ENCODE data around the gene ADGRB2.

ADGRB2 gene

GRCh38 chr1:31782421-31783410 is 18.6 kb upstream of the ADGRB2 start:
- no peak for DNase-seq

- DNase-seq, result no peak
These were observed 17.7 kb upstream of the ADGRB2 start for GRCh38 chr1:31781756-31782371.

- DNase-seq, result no peak
These were observed 17.1 kb upstream of the ADGRB2 start for GRCh38 chr1:31781138-31781755.

- DNase-seq, result no peak
These were observed 16.5 kb upstream of the ADGRB2 start for GRCh38 chr1:31780632-31781031.

- DNase-seq, result no peak
These were observed 15.5 kb upstream of the ADGRB2 start for GRCh38 chr1:31779687-31780086.

GRCh38 chr1:31778763-31779488 is 14.8 kb upstream of the ADGRB2 start:
- DNase-seq, result no peak

- no peak for DNase-seq
These were observed 12.4 kb upstream of the ADGRB2 start for GRCh38 chr1:31776516-31776915.

- no peak for DNase-seq
These were observed 11.9 kb upstream of the ADGRB2 start for GRCh38 chr1:31776032-31776431.

GRCh38 chr1:31775210-31775999 is 11.3 kb upstream of the ADGRB2 start:
- no peak for DNase-seq

GRCh38 chr1:31774495-31774894 is 10.4 kb upstream of the ADGRB2 start:
- no peak for DNase-seq

GRCh38 chr1:31773861-31774260 is 9.7 kb upstream of the ADGRB2 start:
- DNase-seq, result no peak

GRCh38 chr1:31772669-31773248 is 8.6 kb upstream of the ADGRB2 start:
- DNase-seq, result no peak

- no peak for DNase-seq
These were observed 7.9 kb upstream of the ADGRB2 start for GRCh38 chr1:31771891-31772668.

- DNase-seq, result no peak
These were observed 5.7 kb upstream of the ADGRB2 start for GRCh38 chr1:31769720-31770390.

- no peak for DNase-seq
These were observed 5.0 kb upstream of the ADGRB2 start for GRCh38 chr1:31768939-31769704.

GRCh38 chr1:31768407-31768907 is 4.3 kb upstream of the ADGRB2 start:
- DNase-seq, result no peak

- DNase-seq, result no peak
These were observed 3.1 kb upstream of the ADGRB2 start for GRCh38 chr1:31767225-31767624.

GRCh38 chr1:31765516-31765915 is 1.4 kb upstream of the ADGRB2 start:
- DNase-seq, result no peak

- no peak for DNase-seq
These were observed 914 bp upstream of the ADGRB2 start for GRCh38 chr1:31765041-31765467.

Measured in SIG-M5 (cell line).